HUES6 (cell line): ENCODE data around the gene ADH6.
"Not testable (repeated sequence)": the region's sequence is repeated elsewhere in the genome, so short reads cannot be mapped to it uniquely, and the experiment has no call there.

Source experiments
- H3K27ac ChIP-seq: 2 replicates; pipeline ENCODE4 v1.7.0; 2013; ENCODE audit warnings: low read depth, mild to moderate bottlenecking, low read length, inconsistent platforms
- H3K27me3 ChIP-seq: 2 replicates; pipeline ENCODE4 v1.6.1; 2013; ENCODE audit warnings: low read length; ENCODE audit not compliant: control insufficient read depth, insufficient read depth
- H3K36me3 ChIP-seq: 2 replicates; pipeline ENCODE4 v1.6.1; 2013; ENCODE audit warnings: low read length; ENCODE audit not compliant: control insufficient read depth, insufficient read depth
- H3K4me1 ChIP-seq: 2 replicates; pipeline ENCODE4 v1.6.1; 2013; ENCODE audit warnings: low read length; ENCODE audit not compliant: control insufficient read depth, insufficient read depth
- H3K4me3 ChIP-seq: 2 replicates; pipeline ENCODE4 v1.5.1; 2013; ENCODE audit warnings: low read depth, low read length
- H3K9ac ChIP-seq: one replicate; pipeline ENCODE4 v1.6.1; 2013; ENCODE audit warnings: mild to moderate bottlenecking, low read length
- H3K9me3 ChIP-seq: 2 replicates; pipeline ENCODE4 v1.6.1; 2013; ENCODE audit warnings: low read depth, low read length; ENCODE audit not compliant: control insufficient read depth, insufficient read depth

ADH6 gene

GRCh38 chr4:99190336-99190735, 28.7 kb downstream of the ADH6 start:
- Histone ChIP-seq H3K9me3 (peaks cover 45% of the 10 kb centered on the region), H3K9ac (no peak overlapping the region), H3K27ac (no peak overlapping the region), H3K4me1 (no peaks in the 10 kb centered on the region), H3K4me3 (no peak overlapping the region), H3K27me3 (no peaks in the 10 kb centered on the region), H3K36me3 (no peaks in the 10 kb centered on the region)

GRCh38 chr4:99189900-99190299, 29.1 kb downstream of the ADH6 start:
- not testable (repeated sequence) for H3K36me3 ChIP-seq, H3K9ac ChIP-seq, H3K4me1 ChIP-seq, H3K27ac ChIP-seq, H3K4me3 ChIP-seq, H3K27me3 ChIP-seq
- H3K9me3 ChIP-seq: peaks cover 47% of the 10 kb centered on the region

GRCh38 chr4:99186029-99186428, 33.0 kb downstream of the ADH6 start:
- no peak overlapping the region for H3K9ac ChIP-seq
- peaks cover 36% of the 10 kb centered on the region for H3K9me3 ChIP-seq
- H3K27me3 ChIP-seq: no peaks in the 10 kb centered on the region
- H3K4me3 ChIP-seq: no peak overlapping the region
- H3K36me3 ChIP-seq: no peaks in the 10 kb centered on the region
- H3K27ac ChIP-seq: no peak overlapping the region
- H3K4me1 ChIP-seq: no peaks in the 10 kb centered on the region

- H3K9ac ChIP-seq: no peak overlapping the region
- H3K4me3 ChIP-seq: no peak overlapping the region
- H3K4me1 ChIP-seq: no peaks in the 10 kb centered on the region
- no peak overlapping the region for H3K27ac ChIP-seq
- H3K9me3 ChIP-seq: peaks cover 34% of the 10 kb centered on the region
- no peaks in the 10 kb centered on the region for H3K36me3 ChIP-seq
- H3K27me3 ChIP-seq: no peaks in the 10 kb centered on the region
Observed at GRCh38 chr4:99185581-99185980, 33.5 kb downstream of the ADH6 start.

GRCh38 chr4:99180382-99181070, 38.5 kb downstream of the ADH6 start:
- Histone ChIP-seq H3K9ac (no peak overlapping the region), H3K4me3 (no peak overlapping the region), H3K27me3 (no peaks in the 10 kb centered on the region), H3K27ac (no peak overlapping the region), H3K4me1 (no peaks in the 10 kb centered on the region), H3K9me3 (peaks cover 6% of the 10 kb centered on the region), H3K36me3 (no peaks in the 10 kb centered on the region)

- H3K36me3 ChIP-seq: no peaks in the 10 kb centered on the region
- H3K27ac ChIP-seq: no peak overlapping the region
- no peaks in the 10 kb centered on the region for H3K27me3 ChIP-seq
- no peaks in the 10 kb centered on the region for H3K4me1 ChIP-seq
- no peak overlapping the region for H3K4me3 ChIP-seq
- peaks cover under 1% of the 10 kb centered on the region; the same call in 1 of the 2 replicates for H3K9me3 ChIP-seq
- H3K9ac ChIP-seq: no peak overlapping the region
Observed at GRCh38 chr4:99179626-99180025, 39.4 kb downstream of the ADH6 start.

GRCh38 chr4:99179178-99179577, 39.9 kb downstream of the ADH6 start:
- Histone ChIP-seq H3K9me3 (no peaks in the 10 kb centered on the region), H3K4me3 (no peak overlapping the region), H3K9ac (no peak overlapping the region), H3K36me3 (no peaks in the 10 kb centered on the region), H3K4me1 (no peaks in the 10 kb centered on the region), H3K27ac (no peak overlapping the region), H3K27me3 (no peaks in the 10 kb centered on the region)

GRCh38 chr4:99166544-99166943, 52.5 kb downstream of the ADH6 start:
- Histone ChIP-seq H3K36me3 (no peaks in the 10 kb centered on the region), H3K9ac (no peak overlapping the region), H3K27ac (no peak overlapping the region), H3K4me3 (no peak overlapping the region), H3K27me3 (no peaks in the 10 kb centered on the region), H3K9me3 (no peaks in the 10 kb centered on the region), H3K4me1 (no peaks in the 10 kb centered on the region)

GRCh38 chr4:99165978-99166377, 53.1 kb downstream of the ADH6 start:
- Histone ChIP-seq H3K9ac (no peak overlapping the region), H3K9me3 (no peaks in the 10 kb centered on the region), H3K36me3 (no peaks in the 10 kb centered on the region), H3K27me3 (no peaks in the 10 kb centered on the region), H3K27ac (no peak overlapping the region), H3K4me1 (no peaks in the 10 kb centered on the region), H3K4me3 (no peak overlapping the region)

- H3K4me1 ChIP-seq: no peaks in the 10 kb centered on the region
- no peaks in the 10 kb centered on the region for H3K9me3 ChIP-seq
- no peaks in the 10 kb centered on the region for H3K36me3 ChIP-seq
- H3K27ac ChIP-seq: no peak overlapping the region
- H3K4me3 ChIP-seq: no peak overlapping the region
- H3K9ac ChIP-seq: no peak overlapping the region
- H3K27me3 ChIP-seq: no peaks in the 10 kb centered on the region
Observed at GRCh38 chr4:99161373-99162099, 57.5 kb downstream of the ADH6 start.

GRCh38 chr4:99159699-99160098, 59.3 kb downstream of the ADH6 start:
- Histone ChIP-seq H3K27me3 (no peaks in the 10 kb centered on the region), H3K4me1 (no peaks in the 10 kb centered on the region), H3K27ac (no peak overlapping the region), H3K4me3 (no peak overlapping the region), H3K9me3 (no peaks in the 10 kb centered on the region), H3K36me3 (no peaks in the 10 kb centered on the region), H3K9ac (no peak overlapping the region)
